Transverse colon (tissue), 4 donors: ENCODE results near the gene IRF6. TPM values are rescaled to one million over a fixed set of nuclear protein-coding genes. Genes with fewer than 3 reads are reported as not detected.
A peak's percentile ranks its signal among the peaks of the same experiment; 100 is the strongest.

Experiments used
- DNase-seq: peaks from one replicate; pipeline ENCODE4 v3.0.0-alpha.2; 2019
- H3K27ac ChIP-seq, 4 donors: fragments of 200-600 bp; sonication (generic); 2 replicates each; pipeline ENCODE4 v1.5.1; 2016 to 2018; ENCODE audit warnings: inconsistent platforms in 4 of 4
- H3K27me3 ChIP-seq: fragments of 200-600 bp; sonication (generic); 2 replicates; pipeline ENCODE4 v1.5.1; 2017; ENCODE audit warnings: inconsistent platforms
- H3K36me3 ChIP-seq, 4 donors: fragments of 200-600 bp; sonication (generic); 2 replicates each; pipeline ENCODE4 v1.5.1; 2017 to 2019; ENCODE audit warnings: inconsistent platforms in 4 of 4
- H3K4me1 ChIP-seq, 4 donors: fragments of 200-600 bp; sonication (generic); 2 replicates each; pipeline ENCODE4 v1.5.1; 2017 to 2020; ENCODE audit warnings: inconsistent platforms in 4 of 4
- H3K4me3 ChIP-seq, 4 donors: fragments of 200-600 bp; sonication (generic); 1 replicate in 1 of 4; 2 replicates in 3 of 4; pipeline versions ENCODE4 v1.5.1 to v1.6.1; 2017 to 2019; ENCODE audit warnings: inconsistent platforms in 4 of 4
- H3K9me3 ChIP-seq, 2 donors: fragments of 200-600 bp; sonication (generic); 2 replicates each; pipeline ENCODE4 v1.5.1; 2017 to 2019; ENCODE audit warnings: inconsistent platforms in 2 of 2
- CTCF ChIP-seq, 5 experiments: fragments of 200-600 bp in 3 of 5; fragments of 450-650 bp in 2 of 5; sonication (generic) in 3 of 5; IDR thresholded peaks; 1 replicate in 2 of 5; 2 replicates in 3 of 5; pipeline ENCODE4 v1.5.1; 2016 to 2017; ENCODE audit warnings: antibody characterized with exemption in 5 of 5, inconsistent platforms in 3 of 5, mild to moderate bottlenecking in 2 of 5, moderate library complexity in 1 of 5
- EP300 ChIP-seq: sonication (generic); formaldehyde crosslinking; IDR thresholded peaks from one replicate; pipeline ENCODE4 v1.6.1; 2017; ENCODE audit warnings: antibody characterized with exemption, low read depth
- POLR2A ChIP-seq: fragments of 450-650 bp; IDR thresholded peaks from one replicate; pipeline ENCODE4 v1.6.1; 2016; ENCODE audit warnings: antibody characterized with exemption, mild to moderate bottlenecking, moderate library complexity
- POLR2AphosphoS5 ChIP-seq, 3 donors: sonication (generic); formaldehyde crosslinking; IDR thresholded peaks; one replicate each; pipeline ENCODE4 v1.6.1; 2016; ENCODE audit warnings: antibody characterized with exemption in 3 of 3
- WGBS, 2 donors: methylation state at CpG; one replicate each; pipeline ENCODE4 v1.1.5; 2018; ENCODE audit warnings: low coverage in 1 of 2; 5-methylcytosine and 5-hydroxymethylcytosine counted together
- in situ Hi-C, 4 donors: fragments of 200-750 bp; cut with MboI; loops; one replicate each; pipeline versions ENCODE4 v1.15.0 to v1.15.1; 2017; ENCODE audit warnings: low sequenced_read_pairs in 3 of 4, low pct_ligation_motif_present in 1 of 4, low pct_unique_long_range_greater_than_20kb in 1 of 4
- intact Hi-C: fragments of 100-400 bp; cut with DNase I; formaldehyde crosslinking; loops from one replicate; pipeline ENCODE4 v1.15.1; 2023; ENCODE audit warnings: low total_unique reads
- total RNA-seq, 4 donors: library from RNA; depleted of rRNA; stranded (reverse); fragments of >200 nt; gene quantifications; one replicate each; pipeline ENCODE4 v1.1.0, GENCODE V29; 2016

The IRF6 gene
- total RNA-seq, 4 donors from 2014 or later, result 26.1 to 78.0 (median 44.4) TPM

DNA sequence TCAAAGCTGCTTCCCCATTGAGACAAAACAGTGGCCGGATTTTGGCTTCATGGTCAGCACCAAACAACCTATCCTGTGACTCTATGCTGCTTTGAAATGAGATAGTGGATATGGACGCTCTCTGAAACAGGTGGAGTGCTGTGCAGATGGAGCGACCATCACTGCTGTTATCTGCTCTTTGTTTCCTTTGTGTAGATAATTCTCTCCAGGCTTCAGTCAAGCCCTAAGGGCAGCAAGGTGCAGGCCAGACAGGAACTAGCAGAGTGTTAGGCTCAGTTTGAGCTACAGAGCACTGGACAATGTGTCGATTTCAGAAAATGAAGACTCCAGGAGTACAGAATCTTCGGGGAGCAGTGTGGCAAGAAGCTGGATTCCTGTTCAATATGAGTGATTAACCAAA lies 4.8 kb upstream of the IRF6 start:
- Histone ChIP-seq H3K4me1 (peaks cover 0 to 10% (median 3%) of the 10 kb centered on the region in 4 donors), H3K4me3 (no peak overlapping the region), H3K36me3 (no peaks in the 10 kb centered on the region), H3K27ac (no peak overlapping the region), H3K9me3 (no peaks in the 10 kb centered on the region), H3K27me3 (no peaks in the 10 kb centered on the region)
- WGBS, 2 donors, result 60 to 93% methylated on average over 1 to 5 of the region's 5 CpGs
- intact Hi-C loops, result no loop called here
- in situ Hi-C loops, result no loop called here
- DNase-seq, result no peak
- TF ChIP-seq POLR2AphosphoS5 (IDR thresholded peaks at IDR 0.05) (no peak), CTCF (IDR thresholded peaks at IDR 0.05) (no peak)

GRCh38 chr1:209809611-209810010 lies 3.7 kb upstream of the IRF6 start:
- in situ Hi-C loops (no loop called here), intact Hi-C loops (no loop called here)
- WGBS, 2 donors, result 86% methylated on average over 4 of the region's 4 CpGs; no CpG with 5 or more reads in 1 of the 2 donors
- Histone ChIP-seq H3K36me3 (no peaks in the 10 kb centered on the region), H3K4me3 (no peak overlapping the region), H3K27ac (no peak overlapping the region), H3K27me3 (no peaks in the 10 kb centered on the region), H3K4me1 (peaks cover 0 to 11% (median 3%) of the 10 kb centered on the region in 4 donors), H3K9me3 (no peaks in the 10 kb centered on the region)
- no peak for DNase-seq
- TF ChIP-seq POLR2A (no peak), CTCF (IDR thresholded peaks at IDR 0.05) (no peak), POLR2AphosphoS5 (IDR thresholded peaks at IDR 0.05) (no peak), EP300 (no peak)

- Histone ChIP-seq H3K9me3 (no peaks in the 10 kb centered on the region), H3K27ac (no peak overlapping the region), H3K4me3 (no peak overlapping the region), H3K36me3 (no peaks in the 10 kb centered on the region), H3K27me3 (no peaks in the 10 kb centered on the region), H3K4me1 (peaks cover 0 to 15% (median 3%) of the 10 kb centered on the region in 4 donors)
- in situ Hi-C loops, result no loop called here
- TF ChIP-seq EP300 (no peak), POLR2AphosphoS5 (IDR thresholded peaks at IDR 0.05) (peak in 1 of 3 donors; percentile 28)
- intact Hi-C loops, result no loop called here
- peak; percentile 67 for DNase-seq
Observed at GRCh38 chr1:209808059-209808581, 2.2 kb upstream of the IRF6 start.

GRCh38 chr1:209807509-209807908 lies 1.6 kb upstream of the IRF6 start:
- intact Hi-C loops, result no loop called here
- in situ Hi-C loops, result no loop called here
- TF ChIP-seq CTCF (IDR thresholded peaks at IDR 0.05) (no peak), POLR2AphosphoS5 (IDR thresholded peaks at IDR 0.05) (no peak)
- no peaks in the 10 kb centered on the region for H3K27me3 ChIP-seq
- H3K4me3 ChIP-seq, result no peak overlapping the region
- 72% methylated on average over 3 to 4 of the region's 4 CpGs for WGBS, 2 donors
- no peaks in the 10 kb centered on the region for H3K36me3 ChIP-seq
- DNase-seq, result no peak
- H3K4me1 ChIP-seq, result peaks cover 0 to 15% (median 3%) of the 10 kb centered on the region in 4 donors
- H3K9me3 ChIP-seq, result no peaks in the 10 kb centered on the region
- H3K27ac ChIP-seq, result no peak overlapping the region

GRCh38 chr1:209805341-209805781 lies 581 bp downstream of the IRF6 start:
- 27 to 67% methylated on average over 1 to 19 of the region's 19 CpGs for WGBS, 2 donors
- DNase-seq, result peak; percentile 46
- peak in 1 of 5 experiments; percentile 12 for TF ChIP-seq CTCF (IDR thresholded peaks at IDR 0.05)
- no peak for TF ChIP-seq POLR2AphosphoS5 (IDR thresholded peaks at IDR 0.05)
- Histone ChIP-seq H3K36me3 (no peaks in the 10 kb centered on the region), H3K27ac (peak overlapping the region; percentile 77 to 89 (median 88)), H3K27me3 (no peaks in the 10 kb centered on the region), H3K4me3 (peak overlapping the region; percentile 0 to 62 (median 56)), H3K9me3 (no peaks in the 10 kb centered on the region), H3K4me1 (peaks cover 0 to 15% (median 3%) of the 10 kb centered on the region in 4 donors)
- intact Hi-C loops (no loop called here), in situ Hi-C loops (no loop called here)
